T-helper 17 cell (primary cell): ENCODE results near the gene HAO1. TPM values are rescaled to one million over a fixed set of nuclear protein-coding genes. Genes with fewer than 3 reads are reported as not detected.

Experiments used
- ATAC-seq: fragments of 150-1000 bp; cut with Tn5 transposase; 2 replicates; pipeline ENCODE4 v1.10.0; 2021; ENCODE audit warnings: mild to moderate bottlenecking, moderate library complexity
- DNase-seq, 3 donors: peaks; one replicate each; pipeline versions ENCODE4 v3.0.0 to v3.0.0-alpha.2; 2020 to 2021
- H3K9me3 ChIP-seq: one replicate; pipeline ENCODE4 v1.7.0; 2013; ENCODE audit warnings: low read length, mild to moderate bottlenecking; ENCODE audit not compliant: control insufficient read depth, poor library complexity, severe bottlenecking
- H3K27ac Mint-ChIP-seq: one replicate; pipeline ENCODE4 v1.8.0; 2022; ENCODE audit warnings: mild to moderate bottlenecking, moderate library complexity, mixed read lengths
- H3K27me3 Mint-ChIP-seq: one replicate; pipeline ENCODE4 v1.8.0; 2022; ENCODE audit warnings: mixed read lengths
- H3K36me3 Mint-ChIP-seq: one replicate; pipeline ENCODE4 v1.8.0; 2022; ENCODE audit warnings: low read depth, mixed read lengths
- H3K4me1 Mint-ChIP-seq: one replicate; pipeline ENCODE4 v1.8.0; 2022; ENCODE audit warnings: mild to moderate bottlenecking, mixed read lengths
- H3K4me3 Mint-ChIP-seq: one replicate; pipeline ENCODE4 v1.8.0; 2022; ENCODE audit warnings: mild to moderate bottlenecking, moderate library complexity, mixed read lengths
- total RNA-seq, 4 donors: library from RNA in 2 of 4; stranded (reverse) in 2 of 4; gene quantifications; one replicate each; pipeline ENCODE4 v1.2.3 and lab custom pipeline; 2022 to 2026

Gene HAO1
- total RNA-seq, 2 donors from 2014 or later: not detected

DNA sequence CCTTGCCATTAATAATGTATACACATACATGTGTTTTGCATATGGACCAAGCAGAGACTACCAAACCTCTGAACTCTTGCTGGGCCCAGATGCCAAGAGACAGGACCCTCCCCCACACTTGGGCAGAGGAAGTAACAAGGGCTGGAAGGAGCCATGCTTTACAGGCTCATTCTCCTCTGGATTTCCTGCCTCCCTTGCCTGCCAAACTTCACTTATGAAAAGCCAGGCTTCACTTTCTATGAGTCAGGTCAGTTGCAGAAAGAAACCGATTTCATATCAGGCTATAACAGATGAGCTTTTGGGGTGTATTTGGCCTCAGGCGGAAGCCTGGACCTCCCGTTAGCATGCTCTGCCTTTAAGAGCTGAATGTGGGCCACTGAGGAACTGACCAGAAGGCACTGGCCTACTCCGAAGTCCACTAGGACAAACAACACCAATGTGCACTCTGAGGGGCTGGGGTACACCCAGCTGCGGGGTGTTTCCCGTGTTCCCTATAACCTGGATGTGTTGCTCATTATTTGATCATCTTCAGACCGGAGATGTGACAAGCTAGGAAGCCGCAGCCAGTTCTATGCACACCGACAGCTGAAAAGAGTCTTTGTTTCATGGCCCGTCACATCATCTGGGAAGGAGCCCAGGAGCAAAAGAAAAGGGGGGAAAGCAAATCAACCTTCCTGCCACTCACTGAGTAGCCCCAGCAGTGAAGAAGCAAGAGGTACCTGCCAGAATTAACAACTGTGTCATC is 28.5 kb downstream of the HAO1 start:
- no peaks in the 10 kb centered on the region for H3K9me3 ChIP-seq
- Mint-ChIP-seq H3K27me3 (peaks cover 9% of the 10 kb centered on the region), H3K4me3 (no peak overlapping the region), H3K27ac (peak overlapping the region; percentile 5), H3K4me1 (no peaks in the 10 kb centered on the region), H3K36me3 (no peaks in the 10 kb centered on the region)
- ATAC-seq: no peak
- DNase-seq: no peak

DNA sequence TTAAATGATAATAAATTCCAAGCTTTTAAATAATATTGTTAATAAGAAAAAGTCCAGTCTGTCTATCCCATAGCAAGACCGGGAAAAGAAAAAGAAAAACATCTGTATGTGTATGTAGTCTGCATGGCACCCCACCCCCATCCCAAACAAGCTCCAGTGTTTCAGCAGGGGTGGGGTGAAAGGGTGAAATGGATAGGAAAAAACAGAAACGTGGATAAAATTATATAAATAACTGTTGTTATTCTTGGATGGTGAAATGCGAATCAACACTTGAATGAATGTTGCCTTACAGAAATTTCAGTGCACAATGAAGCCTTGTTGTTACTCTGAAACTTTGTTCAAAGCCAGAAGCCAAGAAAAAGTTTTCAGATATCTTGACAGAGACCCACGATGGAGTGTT is 31.4 kb downstream of the HAO1 start:
- Mint-ChIP-seq H3K27me3 (peaks cover 12% of the 10 kb centered on the region), H3K27ac (no peak overlapping the region), H3K4me3 (no peak overlapping the region), H3K4me1 (no peaks in the 10 kb centered on the region), H3K36me3 (no peaks in the 10 kb centered on the region)
- H3K9me3 ChIP-seq: no peaks in the 10 kb centered on the region
- DNase-seq (no peak), ATAC-seq (no peak)

DNA sequence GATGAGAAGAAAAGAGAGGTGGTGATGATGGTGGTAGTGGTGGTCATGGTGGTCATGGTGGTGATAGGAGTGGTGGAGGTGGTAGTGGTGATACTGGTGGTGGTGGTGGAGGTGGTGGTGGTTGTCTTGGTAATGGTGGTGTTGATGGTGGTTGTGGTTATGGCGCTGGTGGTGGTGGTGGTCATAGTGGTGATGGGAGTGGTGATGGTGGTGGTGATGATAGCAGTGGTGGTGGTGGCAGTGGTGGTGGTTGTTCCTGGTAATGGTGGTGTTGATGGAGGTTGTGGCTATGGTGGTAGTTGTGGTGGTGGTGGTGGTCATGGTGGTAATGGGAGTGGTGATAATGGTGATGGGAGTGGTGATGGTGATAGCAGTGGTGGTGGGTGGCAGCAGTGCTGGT is 36.8 kb downstream of the HAO1 start:
- H3K9me3 ChIP-seq: no peaks in the 10 kb centered on the region
- Mint-ChIP-seq H3K4me3 (no peak overlapping the region), H3K36me3 (no peaks in the 10 kb centered on the region), H3K27ac (no peak overlapping the region), H3K27me3 (peaks cover 15% of the 10 kb centered on the region), H3K4me1 (no peaks in the 10 kb centered on the region)
- no peak for DNase-seq
- no peak for ATAC-seq

DNA sequence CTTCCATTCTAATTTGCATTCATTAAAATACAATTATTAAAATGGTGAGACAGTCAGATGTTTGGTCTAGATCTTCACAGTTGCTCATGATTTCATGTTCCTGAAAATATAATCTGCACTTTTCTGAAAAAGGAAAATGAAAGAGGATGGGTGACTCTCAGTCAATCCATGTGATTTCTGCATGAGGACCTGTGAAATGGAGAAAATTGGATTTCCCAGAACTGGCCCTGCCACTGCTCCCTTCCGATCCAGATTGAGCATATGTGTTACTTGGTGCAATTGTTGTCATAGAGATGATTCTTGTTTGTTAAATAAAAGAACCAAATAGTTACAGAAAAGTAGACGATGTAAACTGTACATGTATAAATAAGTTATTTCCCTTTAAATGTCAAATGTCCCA is 37.4 kb downstream of the HAO1 start:
- H3K27me3 Mint-ChIP-seq: peaks cover 15% of the 10 kb centered on the region
- ATAC-seq: no peak

DNA sequence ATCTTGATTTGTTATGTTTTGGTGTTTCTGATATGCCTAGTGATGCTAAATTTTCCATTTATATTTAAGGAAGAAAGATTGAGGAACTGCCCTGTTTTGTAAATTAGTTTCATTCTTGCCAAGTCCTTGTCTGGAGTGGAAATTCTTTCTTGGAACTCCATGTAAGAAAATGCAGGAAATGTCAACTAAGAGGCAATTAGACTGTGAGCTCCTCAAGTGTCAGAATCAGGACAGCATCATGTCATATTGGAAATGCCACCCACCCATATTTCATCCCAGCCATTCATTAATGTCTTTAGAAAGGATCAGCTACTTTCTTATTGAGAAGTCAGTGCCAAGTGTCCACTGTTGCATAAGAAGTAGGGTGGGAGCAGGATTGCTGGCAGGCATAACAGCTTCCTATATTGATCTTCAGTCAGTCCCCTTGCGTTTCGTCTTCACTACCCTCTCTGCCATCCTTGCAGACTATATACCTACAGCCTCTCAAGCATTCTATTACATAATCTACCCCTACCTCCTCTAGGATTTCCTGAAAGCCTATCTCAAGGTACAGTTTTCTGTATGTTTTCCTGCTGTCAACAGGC is 42.4 kb downstream of the HAO1 start:
- H3K4me1 Mint-ChIP-seq: no peaks in the 10 kb centered on the region
- no peak overlapping the region for H3K27ac Mint-ChIP-seq
- DNase-seq (no peak), ATAC-seq (no peak)
- no peaks in the 10 kb centered on the region for H3K9me3 ChIP-seq
- peaks cover 18% of the 10 kb centered on the region for H3K27me3 Mint-ChIP-seq
- H3K4me3 Mint-ChIP-seq: no peak overlapping the region
- H3K36me3 Mint-ChIP-seq: no peaks in the 10 kb centered on the region

More for the DNA sequence above, 37.4 kb downstream of the HAO1 start:
- Mint-ChIP-seq H3K4me3 (no peak overlapping the region), H3K4me1 (no peaks in the 10 kb centered on the region), H3K27ac (no peak overlapping the region), H3K36me3 (no peaks in the 10 kb centered on the region)
- no peaks in the 10 kb centered on the region for H3K9me3 ChIP-seq
- no peak for DNase-seq

- ATAC-seq (no peak), DNase-seq (no peak)
- Mint-ChIP-seq H3K4me3 (no peak overlapping the region), H3K4me1 (no peaks in the 10 kb centered on the region), H3K27ac (no peak overlapping the region), H3K27me3 (peaks cover 17% of the 10 kb centered on the region), H3K36me3 (no peaks in the 10 kb centered on the region)
- no peaks in the 10 kb centered on the region for H3K9me3 ChIP-seq
Measured at GRCh38 chr20:7893014-7893730, 47.1 kb downstream of the HAO1 start.

GRCh38 chr20:7891705-7892104 is 48.6 kb downstream of the HAO1 start:
- Mint-ChIP-seq H3K36me3 (no peaks in the 10 kb centered on the region), H3K27ac (no peak overlapping the region), H3K4me3 (no peak overlapping the region), H3K27me3 (peaks cover 17% of the 10 kb centered on the region), H3K4me1 (no peaks in the 10 kb centered on the region)
- ATAC-seq (no peak), DNase-seq (no peak)
- H3K9me3 ChIP-seq: no peaks in the 10 kb centered on the region

DNA sequence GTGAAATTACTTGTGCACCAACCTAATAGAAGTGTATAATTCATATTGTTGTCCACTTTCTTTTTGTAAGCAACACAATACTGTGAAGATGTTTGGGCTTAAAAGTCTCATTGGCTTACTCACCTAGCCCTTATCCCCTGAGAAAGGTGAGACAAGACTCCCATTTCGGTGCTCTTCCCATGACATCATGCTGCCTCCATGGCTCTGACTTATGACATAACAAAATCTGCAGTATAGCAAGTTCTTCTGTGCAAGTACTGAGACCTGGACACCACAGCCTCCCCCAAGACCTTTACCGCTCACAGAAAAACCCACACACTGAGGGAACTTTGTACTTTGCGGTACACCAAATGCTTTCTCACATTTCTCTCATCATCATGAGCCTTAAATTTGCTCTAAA is 50.5 kb downstream of the HAO1 start:
- no peak overlapping the region for H3K27ac Mint-ChIP-seq
- no peaks in the 10 kb centered on the region for H3K4me1 Mint-ChIP-seq
- H3K27me3 Mint-ChIP-seq: peaks cover 16% of the 10 kb centered on the region
- ATAC-seq: no peak
- DNase-seq: no peak
- H3K9me3 ChIP-seq: no peaks in the 10 kb centered on the region
- no peak overlapping the region for H3K4me3 Mint-ChIP-seq
- H3K36me3 Mint-ChIP-seq: no peaks in the 10 kb centered on the region

DNA sequence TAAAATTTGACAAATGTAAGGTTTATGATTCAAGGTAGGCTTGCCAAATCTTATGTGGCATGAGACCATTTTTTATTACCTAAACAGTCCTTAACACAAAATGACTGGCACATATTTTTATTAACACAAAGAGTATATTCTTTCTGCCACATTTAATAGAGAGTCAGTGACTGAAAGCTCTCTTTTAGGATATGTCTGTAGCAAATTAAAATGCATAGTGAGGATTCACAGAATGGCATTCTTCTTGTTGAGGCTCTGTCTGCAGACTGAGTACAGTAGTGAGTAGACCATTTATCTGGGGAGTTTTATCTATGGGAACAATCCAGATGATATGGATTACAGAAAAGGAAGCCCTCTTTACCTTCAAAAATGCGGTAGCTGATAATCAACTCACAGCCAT is 56.5 kb downstream of the HAO1 start:
- ATAC-seq (no peak), DNase-seq (no peak)
- Mint-ChIP-seq H3K36me3 (no peaks in the 10 kb centered on the region), H3K4me3 (no peak overlapping the region), H3K27me3 (peaks cover 22% of the 10 kb centered on the region), H3K4me1 (no peaks in the 10 kb centered on the region), H3K27ac (no peak overlapping the region)
- H3K9me3 ChIP-seq: no peaks in the 10 kb centered on the region

- no peak for ATAC-seq
- no peak overlapping the region for H3K27ac Mint-ChIP-seq
- peaks cover 24% of the 10 kb centered on the region for H3K27me3 Mint-ChIP-seq
- H3K4me3 Mint-ChIP-seq: no peak overlapping the region
- no peaks in the 10 kb centered on the region for H3K9me3 ChIP-seq
- no peaks in the 10 kb centered on the region for H3K36me3 Mint-ChIP-seq
- no peaks in the 10 kb centered on the region for H3K4me1 Mint-ChIP-seq
- no peak for DNase-seq
Measured at GRCh38 chr20:7883309-7883708, 56.9 kb downstream of the HAO1 start.

- no peak for ATAC-seq
- no peak overlapping the region for H3K27ac Mint-ChIP-seq
- H3K36me3 Mint-ChIP-seq: no peaks in the 10 kb centered on the region
- DNase-seq: no peak
- H3K4me3 Mint-ChIP-seq: no peak overlapping the region
- H3K4me1 Mint-ChIP-seq: no peaks in the 10 kb centered on the region
- peaks cover 27% of the 10 kb centered on the region for H3K27me3 Mint-ChIP-seq
- H3K9me3 ChIP-seq: no peaks in the 10 kb centered on the region
Measured at GRCh38 chr20:7882076-7882475, 58.2 kb downstream of the HAO1 start.

GRCh38 chr20:7881551-7881950 is 58.7 kb downstream of the HAO1 start:
- Mint-ChIP-seq H3K4me3 (no peak overlapping the region), H3K4me1 (no peaks in the 10 kb centered on the region), H3K27ac (no peak overlapping the region), H3K36me3 (no peaks in the 10 kb centered on the region), H3K27me3 (peaks cover 27% of the 10 kb centered on the region)
- no peak for DNase-seq
- H3K9me3 ChIP-seq: no peaks in the 10 kb centered on the region
- no peak for ATAC-seq

GRCh38 chr20:7879883-7880282 is 60.4 kb downstream of the HAO1 start:
- ATAC-seq (no peak), DNase-seq (no peak)
- no peak overlapping the region for H3K4me3 Mint-ChIP-seq
- no peaks in the 10 kb centered on the region for H3K9me3 ChIP-seq
- no peaks in the 10 kb centered on the region for H3K4me1 Mint-ChIP-seq
- H3K27ac Mint-ChIP-seq: no peak overlapping the region
- peaks cover 27% of the 10 kb centered on the region for H3K27me3 Mint-ChIP-seq
- H3K36me3 Mint-ChIP-seq: no peaks in the 10 kb centered on the region
